AG10803 (cell line): Measurements from ENCODE around the gene OR52H1.

Experiments
- DNase-seq: peaks from one replicate; pipeline ENCODE4 v3.0.0; 2010; ENCODE audit warnings: low read depth
- H3K4me3 ChIP-seq: 2 replicates; pipeline ENCODE4 v1.5.1; 2011; ENCODE audit warnings: mild to moderate bottlenecking, low read length, control low read depth
- TF ChIP-seq, protein P1 (sequence below): conservative IDR thresholded peaks from 2 replicates; pipeline ENCODE4 v1.5.1; 2011; ENCODE audit warnings: mild to moderate bottlenecking, low read length, control low read depth, inconsistent platforms

The OR52H1 gene

GRCh38 chr11:5516599-5516998, 31.7 kb downstream of the OR52H1 start, which contains the start of gene UBQLNL:
TSS of gene UBQLNL (minus strand) at chr11:5516699. CDS start at chr11:5516441, 258 bp downstream.
- TF ChIP-seq, protein P1, sequence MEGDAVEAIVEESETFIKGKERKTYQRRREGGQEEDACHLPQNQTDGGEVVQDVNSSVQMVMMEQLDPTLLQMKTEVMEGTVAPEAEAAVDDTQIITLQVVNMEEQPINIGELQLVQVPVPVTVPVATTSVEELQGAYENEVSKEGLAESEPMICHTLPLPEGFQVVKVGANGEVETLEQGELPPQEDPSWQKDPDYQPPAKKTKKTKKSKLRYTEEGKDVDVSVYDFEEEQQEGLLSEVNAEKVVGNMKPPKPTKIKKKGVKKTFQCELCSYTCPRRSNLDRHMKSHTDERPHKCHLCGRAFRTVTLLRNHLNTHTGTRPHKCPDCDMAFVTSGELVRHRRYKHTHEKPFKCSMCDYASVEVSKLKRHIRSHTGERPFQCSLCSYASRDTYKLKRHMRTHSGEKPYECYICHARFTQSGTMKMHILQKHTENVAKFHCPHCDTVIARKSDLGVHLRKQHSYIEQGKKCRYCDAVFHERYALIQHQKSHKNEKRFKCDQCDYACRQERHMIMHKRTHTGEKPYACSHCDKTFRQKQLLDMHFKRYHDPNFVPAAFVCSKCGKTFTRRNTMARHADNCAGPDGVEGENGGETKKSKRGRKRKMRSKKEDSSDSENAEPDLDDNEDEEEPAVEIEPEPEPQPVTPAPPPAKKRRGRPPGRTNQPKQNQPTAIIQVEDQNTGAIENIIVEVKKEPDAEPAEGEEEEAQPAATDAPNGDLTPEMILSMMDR = no peak
- DNase-seq = no peak
- no peak within 1 kb of the TSS for H3K4me3 ChIP-seq

DNA sequence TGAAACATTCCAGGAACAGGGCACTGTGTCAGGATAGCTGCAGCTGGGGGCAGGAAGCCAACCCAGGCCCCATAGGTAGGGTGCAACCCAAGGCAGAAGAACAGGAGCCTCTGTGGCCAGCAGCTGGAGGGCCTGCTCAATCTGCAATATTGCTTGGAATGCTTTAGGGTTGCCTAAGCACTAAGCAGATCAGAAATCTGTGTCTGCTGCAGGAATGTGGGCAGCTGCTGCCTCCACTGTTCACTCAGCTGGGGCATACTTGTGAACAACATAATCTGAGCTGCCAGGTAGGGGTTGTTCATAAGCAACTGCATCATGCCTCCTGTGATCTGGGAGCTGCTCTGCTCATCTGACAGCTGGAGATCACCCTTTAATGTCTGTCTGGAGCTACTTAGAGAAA, 33.5 kb downstream of the OR52H1 start:
- TF ChIP-seq, protein P1 = no peak
- DNase-seq = no peak
- H3K4me3 ChIP-seq = no peak overlapping the region

GRCh38 chr11:5509803-5510202, 38.5 kb downstream of the OR52H1 start, which contains the start of gene UBQLN3:
TSS of gene UBQLN3 (minus strand) at chr11:5509957. CDS start at chr11:5509558, 399 bp downstream.
- TF ChIP-seq, protein P1 = no peak
- H3K4me3 ChIP-seq = no peak within 1 kb of the TSS
- DNase-seq = no peak

DNA sequence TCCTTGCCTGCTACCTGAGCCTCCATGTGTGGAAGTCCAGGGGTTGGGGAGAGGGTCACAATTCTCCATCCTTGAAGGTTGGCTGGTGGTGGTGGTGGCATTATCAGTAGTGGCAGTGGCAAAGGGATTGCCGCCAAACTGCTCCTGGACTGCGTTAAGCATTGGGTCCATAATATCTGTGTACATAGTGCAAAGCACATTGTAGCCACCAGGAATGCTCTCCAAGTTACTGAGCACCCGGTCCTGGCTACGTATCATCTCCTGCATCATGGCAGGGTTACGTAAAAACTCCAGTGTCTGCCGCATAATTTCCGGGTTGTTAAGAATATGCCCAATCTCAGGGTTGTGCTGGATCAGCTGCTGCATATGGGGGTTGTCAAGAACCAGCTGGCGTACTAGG, 39.7 kb downstream of the OR52H1 start:
- TF ChIP-seq, protein P1 = no peak
- DNase-seq = no peak
- no peak overlapping the region for H3K4me3 ChIP-seq

DNA sequence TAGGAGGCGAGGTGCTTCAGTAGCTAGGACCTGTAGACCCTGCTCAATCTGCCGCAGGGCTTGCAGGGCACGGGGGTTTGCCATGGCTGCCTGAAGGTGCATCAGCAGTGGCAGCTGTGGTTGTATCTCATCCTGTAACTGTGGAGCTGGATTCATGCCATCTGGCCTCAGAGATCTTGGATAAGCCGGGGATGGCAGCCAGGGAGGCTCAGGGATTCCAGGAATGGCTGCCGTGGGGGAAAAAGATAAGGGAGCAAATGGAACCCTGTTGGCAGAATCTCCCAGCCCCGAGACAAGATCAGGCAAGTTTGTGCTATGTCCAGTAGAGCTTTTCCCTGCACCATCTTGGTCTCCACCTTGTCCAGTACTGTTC, 40.4 kb downstream of the OR52H1 start:
- DNase-seq = no peak
- H3K4me3 ChIP-seq = no peak overlapping the region
- TF ChIP-seq, protein P1 = no peak

- TF ChIP-seq, protein P1 = no peak
- no peak overlapping the region for H3K4me3 ChIP-seq
- DNase-seq = no peak
These were observed 41.0 kb downstream of the OR52H1 start for GRCh38 chr11:5507177-5507932.

- H3K4me3 ChIP-seq = no peak overlapping the region
- DNase-seq = no peak
- TF ChIP-seq, protein P1 = no peak
These were observed 42.8 kb downstream of the OR52H1 start for GRCh38 chr11:5505363-5506048.
